ENCODE results near the gene FKBP6.

DNA sequence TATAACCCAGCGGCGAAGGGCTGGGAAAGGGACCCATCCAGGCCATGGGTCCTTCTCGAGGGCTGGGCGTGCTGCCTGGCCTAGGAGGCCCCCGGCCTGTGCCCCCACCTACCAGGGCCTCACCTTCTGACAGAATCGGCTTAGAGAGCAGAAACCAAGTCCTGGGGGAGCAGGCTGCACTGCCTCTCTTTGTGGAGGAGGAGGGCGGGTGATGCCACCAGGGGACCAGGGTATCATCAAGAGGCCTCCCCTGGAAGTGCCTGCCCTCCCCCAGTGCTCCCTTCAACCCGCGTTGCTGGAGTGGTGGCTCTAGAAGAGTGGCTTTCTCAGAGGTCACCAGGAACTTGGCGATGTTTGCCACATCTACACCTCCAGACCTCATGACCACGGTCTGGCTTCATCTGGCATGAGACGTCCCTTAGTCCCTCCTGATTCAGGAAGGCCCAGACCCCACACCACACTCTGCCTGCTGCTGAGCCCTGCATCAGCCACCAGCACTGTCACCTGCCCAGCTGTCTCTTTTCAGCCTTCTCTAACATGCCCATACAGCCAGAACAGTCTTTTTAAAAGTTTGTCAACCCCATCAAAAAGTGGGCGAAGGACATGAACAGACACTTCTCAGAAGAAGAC is 31.9 kb downstream of the FKBP6 start:
- TF ChIP-seq ZNF274 (IDR thresholded peaks at IDR 0.05; ENCODE audit: low read depth, low read length): no peak
- no peak for TF ChIP-seq YY1 (IDR thresholded peaks at IDR 0.05; ENCODE audit: insufficient read depth, insufficient read length)
- no peak for TF ChIP-seq SUZ12 (IDR thresholded peaks at IDR 0.05; ENCODE audit: extremely low read depth, insufficient read depth, insufficient read length)
